VCaP (cell line): ENCODE results near the gene WDR73.
"Not testable (repeated sequence)": the region's sequence is repeated elsewhere in the genome, so short reads cannot be mapped to it uniquely, and the experiment has no call there.

Source experiments
- H3K27ac ChIP-seq: fragments of 450-650 bp; 2 replicates; pipeline ENCODE4 v1.5.1; 2017
- CTCF ChIP-seq: fragments of 450-650 bp; conservative IDR thresholded peaks from 2 replicates; pipeline ENCODE4 v1.5.1; 2017; ENCODE audit warnings: mild to moderate bottlenecking, moderate library complexity

Gene WDR73

GRCh38 chr15:84643838-84644237 is 10.2 kb downstream of the WDR73 start:
- no peak for TF ChIP-seq CTCF
- no peak overlapping the region for H3K27ac ChIP-seq

GRCh38 chr15:84642640-84643039 is 11.4 kb downstream of the WDR73 start:
- H3K27ac ChIP-seq, result not testable (repeated sequence)

GRCh38 chr15:84641871-84642270 is 12.2 kb downstream of the WDR73 start:
- H3K27ac ChIP-seq, result not testable (repeated sequence)

- TF ChIP-seq CTCF, result peak; percentile 53
- H3K27ac ChIP-seq, result no peak overlapping the region
These were observed 16.0 kb downstream of the WDR73 start for GRCh38 chr15:84638103-84638502.

- H3K27ac ChIP-seq, result peak overlapping the region; percentile 89
- no peak for TF ChIP-seq CTCF
These were observed 19.8 kb downstream of the WDR73 start for GRCh38 chr15:84634228-84634837.

GRCh38 chr15:84633311-84634227 is 20.5 kb downstream of the WDR73 start:
- H3K27ac ChIP-seq, result peak overlapping the region; percentile 89

GRCh38 chr15:84631706-84632272 is 22.3 kb downstream of the WDR73 start:
- H3K27ac ChIP-seq, result peak overlapping the region; percentile 67
- no peak for TF ChIP-seq CTCF

More at GRCh38 chr15:84633311-84634227, 20.5 kb downstream of the WDR73 start:
- peak; percentile 18; the same call in 1 of the 2 replicates for TF ChIP-seq CTCF

- TF ChIP-seq CTCF, result no peak
- H3K27ac ChIP-seq, result no peak overlapping the region
These were observed 25.1 kb downstream of the WDR73 start for GRCh38 chr15:84629033-84629432.
